ENCODE results near the gene HOXA9.
A peak's percentile ranks its signal among the peaks of the same experiment; 100 is the strongest.

The HOXA9 gene

GRCh38 chr7:27187475-27188385 is 22.4 kb upstream of the HOXA9 start:
- DNase-seq (ENCODE audit: low spot score): no peak

- DNase-seq (ENCODE audit: low spot score): no peak
Observed at GRCh38 chr7:27186668-27187474, 21.5 kb upstream of the HOXA9 start.

GRCh38 chr7:27185854-27186667 is 20.7 kb upstream of the HOXA9 start:
- DNase-seq (ENCODE audit: low spot score): no peak

GRCh38 chr7:27185013-27185853 is 19.9 kb upstream of the HOXA9 start, which contains the start of gene HOXA11:
Gene HOXA11, minus strand, starts transcription at chr7:27185232. Its CDS starts 88 bp downstream, at chr7:27185144.
- DNase-seq (ENCODE audit: low spot score): no peak

- DNase-seq (ENCODE audit: low spot score): no peak
Observed at GRCh38 chr7:27184337-27185012, 19.1 kb upstream of the HOXA9 start.

GRCh38 chr7:27183682-27184336 is 18.5 kb upstream of the HOXA9 start:
- no peak for DNase-seq (ENCODE audit: low spot score)

- no peak for DNase-seq (ENCODE audit: low spot score)
Observed at GRCh38 chr7:27182861-27183681, 17.7 kb upstream of the HOXA9 start.

GRCh38 chr7:27182285-27182841 is 17.0 kb upstream of the HOXA9 start:
- DNase-seq (ENCODE audit: low spot score): no peak

- DNase-seq (ENCODE audit: low spot score): no peak
Observed at GRCh38 chr7:27181795-27182275, 16.5 kb upstream of the HOXA9 start.

- DNase-seq (ENCODE audit: low spot score): no peak
Observed at GRCh38 chr7:27180431-27181420, 15.4 kb upstream of the HOXA9 start.

- peak; percentile 52 for DNase-seq (ENCODE audit: low spot score)
Observed at GRCh38 chr7:27179503-27180430, 14.4 kb upstream of the HOXA9 start.

- no peak for DNase-seq (ENCODE audit: low spot score)
Observed at GRCh38 chr7:27179030-27179429, 13.7 kb upstream of the HOXA9 start.

GRCh38 chr7:27178366-27178765 is 13.0 kb upstream of the HOXA9 start:
- DNase-seq (ENCODE audit: low spot score): no peak

- no peak for DNase-seq (ENCODE audit: low spot score)
Observed at GRCh38 chr7:27177795-27178320, 12.5 kb upstream of the HOXA9 start.

GRCh38 chr7:27176962-27177794 is 11.8 kb upstream of the HOXA9 start:
- no peak for DNase-seq (ENCODE audit: low spot score)
